HUDEP-2 (cell line): ENCODE measurements around the gene FMNL2.

ENCODE experiments used
- DNase-seq, 76 experiments: peaks; one replicate each; lab custom pipeline; 2025; ENCODE audit not compliant: unreplicated experiment in 76 of 76; lab: John Stamatoyannopoulos, UW

The FMNL2 gene

DNA sequence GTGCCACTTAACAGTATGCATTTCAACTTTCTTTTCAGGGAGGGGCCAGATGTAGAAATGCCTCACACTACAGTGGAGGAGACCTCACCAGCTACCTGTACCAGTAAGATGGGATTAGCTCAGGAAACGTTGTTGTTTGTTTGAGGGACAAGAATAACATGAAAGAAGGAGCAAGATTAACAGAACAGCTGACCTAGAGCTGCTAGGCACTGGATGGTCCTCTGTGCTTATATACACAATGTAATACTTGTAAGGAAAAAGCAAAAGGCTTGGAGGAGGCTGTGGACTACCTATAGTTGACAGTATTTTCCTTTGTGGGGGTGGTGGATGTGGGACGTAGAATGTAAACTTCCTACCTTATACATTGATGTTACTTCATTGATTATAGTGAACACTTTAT, 154.4 kb downstream of the FMNL2 start:
- no peak for DNase-seq

DNA sequence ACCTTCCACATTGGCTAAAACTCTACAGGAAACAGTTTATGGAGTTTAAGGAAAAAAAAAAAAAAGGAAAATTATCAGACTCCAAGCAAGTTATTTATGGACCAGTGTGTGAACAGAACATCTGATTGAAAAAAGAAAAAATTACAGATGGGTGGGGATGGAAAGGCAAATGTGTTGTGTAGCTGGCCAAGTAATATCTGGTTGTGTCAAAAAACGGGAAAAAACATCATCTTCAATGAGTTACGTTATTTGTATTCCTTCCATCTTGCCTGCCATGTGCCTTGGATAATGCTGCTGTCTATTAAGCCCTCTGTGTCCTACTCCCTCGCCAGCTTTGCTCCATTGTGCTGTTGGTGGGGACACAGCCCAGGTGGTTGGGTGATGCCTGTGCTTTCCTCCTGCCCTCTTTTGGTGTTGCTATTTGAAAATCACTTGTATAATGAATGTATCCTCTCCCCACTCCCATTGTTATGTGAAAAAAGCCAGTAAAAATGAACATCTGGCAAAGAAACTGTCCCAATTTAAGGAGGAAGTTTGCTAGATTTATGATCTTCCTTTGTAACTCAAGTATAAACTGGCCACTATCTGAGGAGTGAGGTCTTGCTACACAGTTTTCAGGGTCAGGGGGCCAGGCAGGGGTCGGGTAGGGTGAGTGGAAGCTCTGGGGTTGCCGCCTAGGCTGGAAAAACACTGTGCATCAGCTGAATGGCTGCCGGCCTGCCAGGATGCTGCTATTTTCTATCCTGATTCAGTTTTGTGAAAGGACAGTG, 155.9 kb downstream of the FMNL2 start:
- DNase-seq: no peak

DNA sequence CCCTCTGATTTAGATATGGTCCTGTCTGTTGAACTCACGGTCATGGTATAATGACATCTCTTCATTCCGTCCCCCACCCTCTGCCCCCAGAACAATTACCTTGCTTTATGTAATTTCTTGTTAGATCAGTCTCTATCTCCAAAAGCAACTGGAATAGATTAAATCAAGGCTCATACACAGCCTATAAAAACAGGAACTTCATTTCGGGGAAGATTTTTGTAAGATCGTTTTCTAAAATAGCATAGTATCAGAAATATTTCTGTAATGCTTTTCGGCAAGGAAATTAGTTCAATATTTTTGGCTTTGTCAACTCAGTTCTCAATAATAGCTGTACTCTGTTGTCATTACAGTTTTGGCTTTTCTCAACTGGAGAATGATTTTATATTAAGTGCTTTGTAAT, 157.2 kb downstream of the FMNL2 start:
- no peak for DNase-seq

DNA sequence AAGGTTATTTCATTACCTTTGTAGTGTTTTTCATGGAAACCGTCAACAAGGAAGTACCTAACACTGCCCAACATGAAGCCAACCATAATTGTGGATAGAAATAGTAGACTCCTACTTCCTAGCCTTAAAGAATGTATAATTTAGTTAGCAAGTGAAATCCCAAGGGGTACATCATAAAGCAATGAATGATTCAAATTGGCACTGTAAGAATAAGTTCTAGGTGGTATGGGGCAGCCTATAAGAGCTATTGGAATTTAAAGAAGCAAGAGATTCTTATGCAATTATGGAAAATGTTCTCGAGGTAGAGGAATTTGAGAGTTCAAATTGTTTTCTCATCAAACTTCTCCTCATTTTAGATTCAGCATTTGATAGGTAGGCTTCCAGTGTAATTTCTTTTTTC, 157.9 kb downstream of the FMNL2 start:
- no peak for DNase-seq

DNA sequence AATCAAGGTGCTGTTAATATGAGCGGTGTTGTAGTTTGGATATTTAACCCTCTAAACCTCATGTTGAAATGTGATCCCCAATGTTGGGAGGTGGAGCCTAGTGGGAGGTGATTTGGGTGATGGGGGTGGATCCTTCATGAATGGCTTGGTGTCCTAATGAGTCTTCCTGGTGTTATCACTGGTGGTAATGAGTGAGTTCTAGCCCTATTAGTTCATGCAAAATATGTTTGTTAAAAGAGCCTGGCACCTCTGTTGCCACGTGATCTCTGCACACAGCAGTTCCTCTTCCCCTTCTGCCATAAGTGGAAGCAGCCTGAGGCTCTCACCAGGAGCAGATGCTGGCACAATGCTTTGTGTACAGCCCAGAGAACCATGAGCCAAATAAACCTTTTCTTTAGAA, 158.4 kb downstream of the FMNL2 start:
- DNase-seq: no peak

DNA sequence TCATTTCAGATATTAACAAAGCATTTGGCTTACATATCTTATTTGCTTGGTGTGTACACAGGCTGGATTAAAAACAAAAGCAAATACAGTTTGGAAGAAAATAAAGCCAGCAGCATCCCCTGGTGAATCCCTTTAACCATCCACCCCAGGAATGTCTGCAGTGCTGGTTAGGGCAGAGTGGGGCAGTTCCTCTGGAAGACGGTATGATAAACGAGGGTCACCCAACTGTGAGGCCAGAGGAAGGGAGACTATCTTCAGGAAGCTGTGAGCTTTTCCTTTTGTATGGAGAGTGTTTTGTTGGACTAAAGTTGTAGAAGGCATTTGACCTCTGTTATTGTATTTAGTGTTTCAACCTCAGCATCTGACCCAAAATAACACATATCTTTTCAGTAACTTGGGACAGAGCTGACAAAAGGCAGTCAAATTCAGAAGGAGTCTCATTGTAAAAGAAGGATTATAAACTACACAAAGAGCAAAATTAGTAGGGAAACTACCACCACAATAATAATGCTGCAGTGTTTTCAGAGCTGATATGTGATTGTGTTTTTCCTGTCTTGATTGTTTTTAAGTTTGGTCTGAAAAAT, 159.1 kb downstream of the FMNL2 start:
- DNase-seq: no peak

DNA sequence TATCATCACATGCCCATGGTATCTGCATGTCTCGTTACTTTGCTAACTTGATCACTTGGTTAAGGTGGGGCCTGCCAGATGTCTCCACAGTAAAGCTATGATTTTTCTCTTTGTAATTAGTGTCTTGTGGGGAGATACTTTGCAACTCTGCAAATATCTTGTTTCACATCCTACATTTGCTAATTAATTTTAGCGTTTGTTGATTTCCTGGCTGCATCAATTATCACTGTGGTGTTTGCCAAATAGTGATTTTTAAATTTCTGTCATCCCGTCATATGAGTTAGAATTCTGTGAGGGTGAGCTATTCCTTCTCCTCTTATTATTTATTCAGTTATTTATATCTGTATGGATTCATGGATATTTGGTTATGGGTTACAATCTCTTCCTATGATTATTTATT, 161.4 kb downstream of the FMNL2 start:
- no peak for DNase-seq

DNA sequence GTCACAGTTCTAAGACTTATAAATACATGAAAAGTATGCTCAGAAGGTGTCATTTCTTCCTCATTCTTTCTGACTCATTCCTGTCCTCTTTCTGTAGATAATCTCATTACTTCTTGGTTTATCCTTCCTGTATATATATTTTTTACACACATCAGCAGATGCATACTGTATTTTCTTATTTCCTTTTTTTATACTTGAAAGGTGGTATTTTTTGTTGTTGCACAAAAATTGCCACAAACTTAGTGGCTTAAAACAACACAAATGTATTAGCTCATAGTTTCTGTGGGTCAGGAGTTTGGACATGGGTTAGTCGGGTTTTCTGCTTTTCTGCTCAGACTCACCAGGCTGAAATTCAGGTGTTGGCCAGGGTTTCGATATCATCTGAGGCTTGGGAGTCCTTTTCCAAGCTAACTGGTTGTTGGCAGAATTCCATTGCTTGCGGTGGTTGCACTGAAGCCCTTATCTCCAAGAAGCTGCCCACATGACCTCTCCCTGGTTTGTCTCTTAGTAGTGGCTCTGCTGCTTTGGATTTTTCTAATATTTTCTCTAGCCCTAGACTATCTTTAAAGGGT, 162.6 kb downstream of the FMNL2 start:
- DNase-seq: peak in 71 of 76 experiments; percentile 4 to 80 (median 45)

DNA sequence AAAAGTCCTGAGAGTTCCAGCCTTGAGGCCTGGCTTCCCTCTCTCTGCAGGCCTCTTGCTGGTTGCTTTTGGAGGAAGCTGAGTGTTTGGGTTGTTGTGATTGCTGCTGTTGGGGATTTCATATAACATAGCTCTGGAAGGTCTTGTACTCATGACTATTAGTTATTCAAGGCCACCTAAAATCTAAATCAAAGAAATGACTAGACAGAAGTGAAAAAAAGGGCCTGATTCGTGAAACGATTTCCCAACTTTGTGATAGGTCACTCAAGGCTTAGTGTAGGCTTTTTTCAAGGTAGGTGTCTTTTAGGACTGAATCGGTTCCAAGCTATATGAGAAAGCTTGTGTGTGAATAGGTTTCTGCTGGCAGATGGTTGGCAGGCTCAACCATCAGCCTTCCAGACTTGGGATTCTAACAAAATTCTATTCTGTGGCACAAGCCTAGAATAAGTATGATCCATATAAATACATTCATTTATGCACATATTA, 164.4 kb downstream of the FMNL2 start:
- no peak for DNase-seq

DNA sequence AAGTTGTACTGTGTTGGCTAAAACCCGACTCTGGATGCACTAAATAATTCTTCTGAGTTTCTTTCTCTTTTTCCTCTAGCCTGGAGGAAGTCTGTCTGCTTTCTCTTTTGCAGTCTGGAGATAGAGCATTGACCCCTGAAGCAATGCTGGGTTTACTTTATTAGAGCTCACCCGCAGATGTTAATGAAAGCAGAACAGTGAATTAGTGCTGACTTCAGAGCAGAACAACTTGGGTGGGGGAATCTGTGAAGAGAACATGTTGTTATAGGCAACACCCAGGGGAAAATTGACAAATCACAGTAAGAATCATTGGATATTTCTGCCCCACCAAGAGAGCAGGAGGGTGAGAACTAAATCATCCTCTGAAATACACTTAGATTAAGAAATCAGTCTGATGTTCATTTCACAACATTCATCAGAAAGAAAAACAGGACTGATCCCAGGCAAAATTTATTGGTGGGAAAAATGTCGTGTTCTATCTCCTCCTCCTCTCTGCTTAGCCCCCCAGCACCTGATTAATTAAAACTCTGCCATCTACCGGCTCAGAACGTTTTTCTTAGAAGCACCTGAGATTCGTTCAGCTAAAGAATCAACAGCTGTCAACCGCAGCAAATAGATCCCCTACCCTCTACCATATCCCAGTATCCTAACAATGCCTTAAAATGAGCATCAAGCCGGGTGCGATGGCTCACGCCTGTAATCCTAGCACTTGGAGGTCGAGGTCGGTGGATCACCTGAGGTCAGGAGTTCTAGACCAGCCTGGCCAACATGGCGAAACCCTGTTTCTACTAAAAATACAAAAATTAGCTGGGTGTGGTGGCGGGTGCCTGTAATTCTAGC, 165.1 kb downstream of the FMNL2 start:
- DNase-seq: no peak

DNA sequence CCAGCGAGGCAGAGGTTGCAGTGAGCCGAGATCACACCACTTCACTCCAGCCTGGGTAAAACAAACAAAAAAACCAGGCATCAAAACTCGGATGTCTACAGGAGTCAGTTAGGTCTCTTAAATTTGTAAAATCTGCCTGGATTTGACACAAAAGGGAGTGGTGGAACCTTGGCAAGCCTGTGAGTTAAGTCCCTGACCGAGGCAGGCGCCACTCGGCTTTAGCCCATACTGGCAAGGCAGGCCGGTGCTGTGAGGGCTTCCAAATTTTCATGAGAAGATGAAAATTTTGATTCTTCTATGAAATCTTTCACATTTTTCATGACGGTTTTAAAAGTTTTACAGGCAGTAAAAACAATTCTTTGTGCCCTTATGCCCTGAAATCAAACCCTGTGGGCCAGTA, 165.8 kb downstream of the FMNL2 start:
- DNase-seq: no peak

DNA sequence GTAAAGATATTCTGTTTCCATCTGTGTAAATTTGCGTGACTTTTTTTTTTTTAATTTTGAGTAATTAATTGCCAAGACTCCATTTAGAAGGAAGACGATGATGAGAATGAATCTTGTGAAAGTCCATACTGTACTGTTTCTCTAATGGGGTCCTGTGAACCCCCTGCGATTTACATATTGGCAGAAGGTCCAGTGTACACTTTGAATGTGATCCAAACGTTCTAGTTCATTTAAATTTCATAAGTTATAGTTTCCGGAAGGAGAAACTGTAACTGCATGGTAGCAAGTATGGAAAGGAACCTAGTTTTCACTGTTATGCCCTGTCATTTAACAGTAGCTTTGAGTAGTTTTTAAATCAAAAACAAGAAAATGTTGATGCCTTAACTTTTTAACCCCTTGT, 166.7 kb downstream of the FMNL2 start:
- no peak for DNase-seq

DNA sequence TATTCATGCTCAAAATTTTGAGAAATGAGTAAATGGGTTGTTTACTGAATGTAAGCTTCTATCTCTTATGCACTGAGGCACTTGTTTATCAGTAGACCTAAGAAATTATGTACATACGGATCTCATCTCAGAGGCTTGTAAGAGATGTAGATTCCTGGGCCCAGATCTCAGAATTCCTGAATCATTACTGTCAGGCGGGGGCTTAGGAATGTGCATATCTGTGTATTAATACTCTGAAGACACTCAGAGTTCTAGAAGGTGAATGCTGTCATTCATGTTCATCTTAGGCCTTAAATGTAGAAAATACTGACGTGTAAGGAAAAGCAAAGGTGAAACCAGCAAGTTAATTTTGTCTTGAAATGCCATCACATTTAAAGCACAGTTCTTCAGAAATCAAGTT, 169.6 kb downstream of the FMNL2 start:
- no peak for DNase-seq

DNA sequence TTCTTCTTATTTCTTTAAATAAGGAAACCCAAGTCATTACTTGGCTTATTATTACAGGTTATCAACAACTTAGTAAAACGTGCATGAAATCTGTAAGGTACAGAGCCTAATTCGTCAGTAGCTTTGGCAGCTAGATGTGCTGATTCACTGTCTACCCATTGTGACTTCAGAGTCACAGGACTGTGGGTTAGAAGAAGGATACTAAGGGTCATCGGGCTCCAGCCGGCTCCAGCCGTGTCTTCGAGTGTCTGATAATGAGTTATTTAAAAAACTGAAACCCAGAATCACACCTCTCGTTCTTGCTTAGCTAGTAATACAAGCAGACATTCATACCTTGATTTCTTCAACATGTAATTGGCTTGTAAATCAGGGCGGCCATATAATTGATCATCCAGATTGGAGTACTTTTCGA, 170.5 kb downstream of the FMNL2 start:
- DNase-seq: peak in 24 of 76 experiments; percentile 2 to 71 (median 26)

DNA sequence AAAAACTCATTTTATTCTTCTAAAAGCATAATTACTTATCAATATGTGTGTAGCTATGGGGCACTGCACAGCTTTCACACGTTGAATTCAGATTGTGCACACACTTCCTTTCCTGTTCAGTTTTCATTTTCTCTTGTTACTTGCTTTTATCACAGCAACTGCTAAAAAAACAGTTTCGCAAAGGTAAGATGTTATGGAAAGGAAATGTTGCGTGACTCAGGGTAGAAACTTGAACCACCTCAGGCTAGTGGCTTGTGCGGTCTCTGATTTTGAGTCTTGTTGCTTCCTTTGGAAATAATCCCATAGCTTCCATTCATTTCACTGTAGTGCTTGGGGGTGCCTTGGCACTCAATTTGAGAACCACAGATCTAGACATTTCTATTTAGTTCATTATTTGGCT, 171.9 kb downstream of the FMNL2 start:
- DNase-seq: no peak

DNA sequence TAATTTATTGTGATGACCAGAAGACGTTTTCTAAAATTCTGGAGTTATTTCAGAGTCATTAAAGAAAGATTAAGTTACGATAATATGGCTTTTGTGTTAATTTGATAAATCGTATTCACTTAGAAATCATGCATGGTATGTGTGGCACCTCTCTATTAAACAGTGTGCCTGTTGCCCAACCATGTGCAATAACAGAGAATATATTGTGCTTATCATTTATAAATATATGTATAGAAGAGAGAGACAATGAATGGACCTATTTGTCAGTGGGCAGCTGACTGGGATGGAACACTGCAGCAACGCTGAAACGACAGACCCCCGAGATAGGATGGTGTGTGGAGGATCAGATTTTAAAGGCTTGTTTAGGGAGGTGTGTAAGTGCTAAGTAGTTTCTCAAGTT, 172.9 kb downstream of the FMNL2 start:
- DNase-seq: no peak

DNA sequence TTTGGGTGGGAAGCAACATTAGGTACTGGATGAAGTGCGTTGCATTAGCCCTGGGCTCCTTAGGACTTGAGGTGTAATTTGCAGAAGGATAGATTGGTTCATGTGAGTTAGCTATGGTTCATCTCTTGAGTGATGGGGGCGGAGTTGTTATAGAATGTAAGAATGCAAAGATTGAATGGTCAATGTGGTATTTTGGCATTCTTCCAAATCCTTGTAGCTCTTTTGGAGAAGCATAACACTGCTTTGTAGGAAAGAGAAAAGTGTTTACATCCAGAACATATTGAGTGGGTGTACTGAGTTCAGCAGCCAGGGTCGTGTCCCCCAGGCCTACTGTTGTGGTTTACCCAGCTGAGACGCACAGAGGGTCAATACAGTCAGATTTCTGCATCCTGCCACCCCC, 173.5 kb downstream of the FMNL2 start:
- DNase-seq: no peak

DNA sequence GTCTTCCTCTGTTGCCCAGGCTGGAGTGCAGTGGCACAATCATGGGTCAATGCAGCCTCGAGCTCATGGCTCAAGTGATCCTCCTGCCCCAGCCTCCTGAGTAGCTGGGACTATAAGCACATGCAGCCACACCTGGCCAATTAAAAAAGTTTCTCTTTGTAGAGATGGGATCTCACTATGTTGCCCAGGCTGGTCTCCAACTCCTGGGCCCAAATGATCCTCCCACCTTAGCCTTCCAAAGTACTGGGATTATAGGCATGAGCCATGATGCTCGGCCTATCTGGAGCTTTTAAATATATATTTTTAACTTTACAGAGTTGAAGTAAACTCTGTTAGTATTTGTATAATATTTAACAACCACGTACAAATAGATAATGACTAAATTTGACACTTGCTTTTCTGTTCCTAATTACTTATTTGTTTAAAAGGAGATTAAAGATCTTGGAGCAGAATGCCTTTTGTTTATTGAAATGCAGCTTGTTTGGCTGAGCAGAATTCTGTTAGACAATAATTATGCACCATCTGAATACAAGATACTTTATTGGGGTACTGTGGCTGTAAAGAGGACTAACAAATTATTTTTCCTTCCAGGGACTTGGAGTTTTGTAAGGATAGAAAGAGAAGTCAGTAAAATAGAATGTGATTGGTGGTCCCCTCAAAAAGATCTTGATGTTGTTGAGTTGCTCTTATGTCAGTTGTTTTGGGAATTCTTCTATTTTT, 175.0 kb downstream of the FMNL2 start:
- no peak for DNase-seq

DNA sequence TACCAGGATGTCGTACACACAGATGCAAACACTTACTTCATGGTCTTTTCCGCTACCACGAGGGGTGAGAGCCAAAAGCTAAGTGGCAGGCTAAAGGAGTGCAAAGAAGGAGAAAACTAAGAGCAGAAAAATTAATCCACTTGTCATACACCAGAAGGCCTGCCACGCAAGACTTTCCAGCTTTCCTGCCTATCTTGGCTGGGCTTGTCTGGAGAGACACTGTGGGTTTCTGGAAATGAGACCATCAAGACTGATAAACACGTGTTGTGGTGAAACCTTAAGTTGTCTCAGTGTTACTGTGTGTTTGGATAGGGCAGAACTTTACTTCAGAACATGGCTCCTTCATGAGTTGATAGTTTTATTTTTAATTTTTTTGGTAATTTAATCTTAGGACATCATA, 175.6 kb downstream of the FMNL2 start:
- DNase-seq: no peak

DNA sequence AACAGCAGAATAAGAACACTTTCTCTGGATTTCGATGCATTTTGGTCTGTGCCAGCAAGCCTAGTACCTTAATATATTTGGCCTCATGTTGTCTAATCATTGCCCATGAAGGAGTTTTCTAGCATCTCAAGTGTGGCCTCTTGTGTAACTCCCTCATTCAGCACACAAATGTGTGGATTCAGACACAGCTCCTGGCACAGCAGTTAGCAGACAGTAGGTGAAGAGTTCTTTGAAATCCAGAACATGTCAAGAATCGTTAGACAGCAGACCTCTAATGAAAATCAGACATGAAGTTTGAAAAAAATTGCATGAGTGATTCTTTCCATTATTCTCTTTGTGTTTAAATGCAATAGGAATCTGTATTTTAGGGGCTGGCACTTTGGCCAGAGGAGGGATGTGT, 177.0 kb downstream of the FMNL2 start:
- no peak for DNase-seq

DNA sequence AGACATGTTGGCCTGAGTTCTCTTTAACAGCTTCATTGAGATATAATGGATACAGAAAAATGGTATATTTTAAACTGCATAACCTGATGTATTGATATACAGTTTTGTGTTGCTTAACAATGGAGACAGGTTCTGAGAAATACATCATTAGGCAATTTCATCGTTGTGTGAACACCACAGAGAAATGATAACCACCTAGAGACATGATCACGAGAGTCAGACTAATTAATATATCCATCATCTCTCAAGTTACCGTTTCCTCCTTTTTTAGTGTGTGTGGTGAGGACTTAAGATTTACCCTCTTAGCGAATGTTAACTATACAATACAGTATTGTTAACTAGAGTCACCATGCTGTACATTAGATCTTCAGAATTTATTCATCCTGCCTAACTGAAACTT, 178.1 kb downstream of the FMNL2 start:
- DNase-seq: no peak
